Keratinocyte (primary cell): ENCODE measurements around the gene GOSR1.
"Not testable (repeated sequence)": the region's sequence is repeated elsewhere in the genome, so short reads cannot be mapped to it uniquely, and the experiment has no call there.

Experiments
- EZH2 ChIP-seq: IDR thresholded peaks from one replicate; pipeline ENCODE4 v1.6.1; 2012; ENCODE audit warnings: inconsistent platforms, mild to moderate bottlenecking, low read length, moderate library complexity
- TF ChIP-seq, protein P1 (sequence below), 3 experiments: IDR thresholded peaks in 1 of 3; conservative IDR thresholded peaks in 1 of 3; optimal IDR thresholded peaks in 1 of 3; 2 replicates in 2 of 3; 3 replicates in 1 of 3; pipeline versions ENCODE3 to v1.5.1; 2011; ENCODE audit warnings: low read length in 3 of 3, mild to moderate bottlenecking in 3 of 3, moderate library complexity in 2 of 3, control low read depth in 1 of 3, inconsistent platforms in 1 of 3; ENCODE audit not compliant: insufficient read depth in 2 of 3; ENCODE audit errors: extremely low read depth in 1 of 3

GRCh38 chr17:30537667-30538066 lies 60.5 kb downstream of the GOSR1 start:
- TF ChIP-seq, protein P1, sequence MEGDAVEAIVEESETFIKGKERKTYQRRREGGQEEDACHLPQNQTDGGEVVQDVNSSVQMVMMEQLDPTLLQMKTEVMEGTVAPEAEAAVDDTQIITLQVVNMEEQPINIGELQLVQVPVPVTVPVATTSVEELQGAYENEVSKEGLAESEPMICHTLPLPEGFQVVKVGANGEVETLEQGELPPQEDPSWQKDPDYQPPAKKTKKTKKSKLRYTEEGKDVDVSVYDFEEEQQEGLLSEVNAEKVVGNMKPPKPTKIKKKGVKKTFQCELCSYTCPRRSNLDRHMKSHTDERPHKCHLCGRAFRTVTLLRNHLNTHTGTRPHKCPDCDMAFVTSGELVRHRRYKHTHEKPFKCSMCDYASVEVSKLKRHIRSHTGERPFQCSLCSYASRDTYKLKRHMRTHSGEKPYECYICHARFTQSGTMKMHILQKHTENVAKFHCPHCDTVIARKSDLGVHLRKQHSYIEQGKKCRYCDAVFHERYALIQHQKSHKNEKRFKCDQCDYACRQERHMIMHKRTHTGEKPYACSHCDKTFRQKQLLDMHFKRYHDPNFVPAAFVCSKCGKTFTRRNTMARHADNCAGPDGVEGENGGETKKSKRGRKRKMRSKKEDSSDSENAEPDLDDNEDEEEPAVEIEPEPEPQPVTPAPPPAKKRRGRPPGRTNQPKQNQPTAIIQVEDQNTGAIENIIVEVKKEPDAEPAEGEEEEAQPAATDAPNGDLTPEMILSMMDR (optimal IDR thresholded peaks at IDR 0.05 in 1 of 3, IDR thresholded peaks at IDR 0.05 in 1 of 3, conservative IDR thresholded peaks at IDR 0.05 in 1 of 3; ENCODE audit: extremely low read depth in 1 of 3, insufficient read depth in 2 of 3, low read length in 3 of 3), result not testable (repeated sequence)
- TF ChIP-seq EZH2, result not testable (repeated sequence)
